GM12873 (cell line): Measurements from ENCODE around the gene VAPB.

ENCODE experiments used
- CTCF ChIP-seq: IDR thresholded peaks from 2 replicates; pipeline ENCODE4 v1.5.1; 2012; ENCODE audit warnings: low read depth, mild to moderate bottlenecking, moderate library complexity, low read length, control low read depth; ENCODE audit not compliant: insufficient read depth; ENCODE audit errors: missing control alignments

VAPB gene

GRCh38 chr20:58421497-58421850 is 32.4 kb downstream of the VAPB start:
- TF ChIP-seq CTCF: no peak

GRCh38 chr20:58424218-58424969 is 35.4 kb downstream of the VAPB start:
- no peak for TF ChIP-seq CTCF

- no peak for TF ChIP-seq CTCF
These were observed 39.3 kb downstream of the VAPB start for GRCh38 chr20:58428364-58428763.

GRCh38 chr20:58429303-58429702 is 40.3 kb downstream of the VAPB start:
- no peak for TF ChIP-seq CTCF

GRCh38 chr20:58431134-58431533 is 42.1 kb downstream of the VAPB start:
- no peak for TF ChIP-seq CTCF

GRCh38 chr20:58432186-58432954 is 43.3 kb downstream of the VAPB start:
- TF ChIP-seq CTCF: no peak

GRCh38 chr20:58433029-58433647 is 44.1 kb downstream of the VAPB start:
- no peak for TF ChIP-seq CTCF
